ENCODE measurements around the gene TNFRSF11A.
A peak's percentile ranks its signal among the peaks of the same experiment; 100 is the strongest.

TNFRSF11A gene

GRCh38 chr18:62325806-62326645 is 916 bp downstream of the TNFRSF11A start:
- peak; percentile 44 for DNase-seq

DNA sequence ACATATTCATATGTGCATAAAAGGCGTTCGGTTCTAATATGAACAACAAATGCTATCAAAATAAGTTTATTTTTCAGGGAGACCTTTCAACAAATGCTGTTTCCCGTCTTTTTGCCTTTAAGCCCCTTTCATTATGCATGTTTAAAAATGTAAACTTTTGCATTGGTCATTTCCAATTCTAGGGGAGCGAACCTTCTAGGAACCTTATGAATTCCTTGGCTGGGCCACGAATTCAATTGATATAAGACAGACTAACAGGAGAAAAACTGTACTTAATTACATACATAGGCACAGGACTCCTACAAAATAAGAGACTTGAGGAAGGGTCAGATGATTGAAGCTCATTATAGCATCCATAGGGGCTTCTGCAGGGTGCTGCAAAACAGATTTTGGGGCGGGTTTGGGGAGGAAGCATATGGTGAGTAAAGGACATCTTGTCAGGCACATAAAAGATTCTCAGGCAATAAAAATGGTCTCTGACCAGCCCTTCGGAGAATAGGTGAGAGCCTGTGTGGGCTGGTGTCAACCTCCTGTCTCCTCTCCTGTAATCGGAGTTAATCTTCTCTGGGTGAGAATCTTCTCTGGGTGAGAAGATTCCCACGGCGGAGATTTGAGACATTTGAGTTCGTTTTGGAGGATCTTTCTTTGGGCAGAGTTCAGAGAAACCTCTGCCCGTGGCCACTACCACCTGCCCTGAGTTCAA is 1.7 kb downstream of the TNFRSF11A start:
- no peak for DNase-seq

GRCh38 chr18:62327977-62328376 is 2.9 kb downstream of the TNFRSF11A start:
- no peak for DNase-seq

DNA sequence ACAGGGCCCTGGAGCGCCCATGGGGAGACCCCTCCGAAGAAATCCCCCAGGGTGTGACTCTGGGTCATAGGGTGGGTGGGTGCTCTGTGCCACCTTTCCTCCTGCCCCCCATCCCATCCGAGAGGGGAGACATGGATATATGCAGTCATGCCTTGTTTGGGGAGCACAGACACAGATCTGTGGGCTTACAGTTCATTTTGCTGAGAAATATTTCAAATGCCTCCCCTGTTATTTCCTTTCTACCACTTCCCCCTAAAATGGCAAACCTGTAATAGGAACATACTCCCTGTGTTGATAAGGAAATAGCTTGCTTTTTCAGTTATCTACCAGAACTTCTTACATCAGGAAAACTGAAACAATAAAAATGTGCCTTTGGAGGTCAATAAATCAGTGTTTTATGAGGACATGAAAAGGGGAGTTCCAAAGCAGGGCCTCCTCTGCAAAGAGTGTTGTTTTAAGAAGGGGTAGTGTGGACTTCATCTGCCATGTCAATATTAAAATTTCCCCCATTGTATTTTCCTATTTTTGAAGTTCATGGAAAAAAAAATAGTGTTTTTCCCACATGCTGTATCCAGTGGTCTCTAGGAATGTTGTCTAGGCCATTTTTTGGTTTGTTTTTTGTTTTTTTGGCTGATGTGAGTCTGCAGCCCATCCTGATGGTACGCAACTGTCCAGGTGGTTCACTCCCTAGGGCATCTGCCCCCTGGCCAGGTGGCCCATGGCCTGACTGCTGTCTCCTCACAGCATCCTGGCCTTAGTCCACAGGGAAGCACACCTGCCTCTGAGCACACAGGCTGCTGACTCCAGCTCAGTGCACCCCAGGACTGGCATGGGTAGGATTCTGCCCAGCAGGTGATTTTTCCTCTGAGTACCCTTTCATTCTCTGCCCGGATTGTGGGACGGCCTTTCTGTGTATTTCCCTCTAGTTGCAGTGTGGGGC is 3.7 kb downstream of the TNFRSF11A start:
- DNase-seq = no peak

DNA sequence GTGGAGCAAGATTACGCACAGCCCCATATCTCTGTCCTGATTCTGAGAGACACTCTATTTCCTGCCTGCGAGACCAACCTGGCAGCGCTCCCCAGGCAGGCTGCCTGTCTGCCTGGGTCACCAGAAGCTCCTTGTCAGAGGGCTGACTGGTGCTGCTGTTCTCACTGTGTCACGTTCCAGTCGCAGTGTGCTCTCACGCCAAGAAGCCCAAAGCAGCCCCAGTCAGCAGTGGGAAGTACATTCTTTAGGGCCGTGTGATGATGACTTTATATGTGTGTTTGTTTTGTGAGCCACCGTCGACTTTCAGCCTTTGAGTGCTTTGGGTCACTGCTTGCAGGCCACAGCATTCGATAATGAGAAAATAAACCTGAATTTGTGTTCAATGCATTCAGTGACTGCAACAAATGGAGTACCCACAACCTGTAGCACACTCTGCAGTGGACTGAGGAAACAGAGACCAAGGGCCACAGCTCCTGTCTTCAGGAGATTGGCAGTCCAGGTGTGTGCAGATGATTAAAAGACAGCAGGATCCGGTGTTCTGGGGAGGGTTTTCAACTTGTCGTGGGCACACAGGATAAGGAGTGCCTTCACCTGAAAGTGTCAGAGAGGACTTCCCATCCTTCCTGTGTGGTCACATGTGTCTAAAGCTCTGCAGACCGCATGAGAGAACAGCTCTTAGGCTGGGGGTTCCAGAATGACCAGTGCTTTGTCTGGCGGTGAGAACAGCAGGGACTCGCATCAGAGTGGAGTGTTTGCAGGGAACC is 4.8 kb downstream of the TNFRSF11A start:
- DNase-seq = peak; percentile 66

DNA sequence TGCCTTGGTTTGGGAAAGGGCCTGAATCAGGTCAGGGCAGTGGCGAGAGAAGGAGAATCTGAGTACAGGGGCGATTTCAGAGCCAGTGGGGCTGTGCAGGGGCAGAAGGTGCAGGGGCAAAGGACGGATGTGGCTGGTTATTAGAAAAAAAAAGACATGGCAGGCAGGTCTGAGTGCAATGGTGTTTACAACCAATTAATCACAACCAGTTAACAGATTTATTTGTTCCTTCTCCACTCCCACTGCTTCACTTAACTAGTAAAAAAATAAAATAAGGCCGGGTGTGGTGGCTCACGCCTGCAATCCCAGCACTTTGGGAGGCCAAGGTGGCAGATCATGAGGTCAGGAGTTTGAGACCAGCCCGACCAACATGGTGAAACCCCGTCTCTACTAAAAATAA is 5.5 kb downstream of the TNFRSF11A start:
- DNase-seq = no peak

- DNase-seq = no peak
Observed at GRCh38 chr18:62331581-62332356, 6.7 kb downstream of the TNFRSF11A start.

- no peak for DNase-seq
Observed at GRCh38 chr18:62332431-62332830, 7.3 kb downstream of the TNFRSF11A start.

DNA sequence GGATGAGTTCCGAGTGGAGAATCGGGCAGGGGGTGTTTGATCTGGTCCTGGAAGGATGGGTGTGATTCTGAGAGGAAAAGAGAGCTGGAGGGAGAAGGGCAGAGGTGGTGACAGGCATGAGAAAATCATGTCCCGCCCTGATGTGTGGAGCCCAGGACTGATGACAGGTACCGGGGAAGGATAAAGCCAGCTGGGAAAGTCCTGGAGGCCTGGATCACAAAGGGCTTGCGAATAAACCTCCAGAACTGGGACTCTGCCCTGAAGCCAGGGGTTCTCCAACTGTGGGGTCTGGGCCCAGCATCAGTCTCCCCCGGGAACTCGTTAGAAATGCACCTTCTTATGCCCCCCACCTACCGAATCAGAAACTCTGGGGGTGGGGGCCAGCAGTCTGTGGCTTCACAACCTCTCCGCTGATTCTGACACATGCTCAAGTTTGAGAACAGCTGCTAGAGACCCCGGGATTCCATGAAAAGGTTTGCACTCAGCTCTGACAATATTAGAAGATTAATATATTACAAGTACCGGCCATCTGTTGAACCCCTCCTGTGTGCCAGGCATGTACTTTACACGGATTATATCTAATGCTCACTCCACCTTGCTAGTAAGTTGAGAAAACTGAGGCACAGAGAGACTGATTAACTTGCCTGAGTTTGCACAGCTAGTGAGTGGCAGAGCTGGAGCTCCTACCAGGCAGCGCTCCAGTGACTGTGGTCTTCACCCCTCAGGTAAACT is 8.0 kb downstream of the TNFRSF11A start:
- DNase-seq = no peak

- no peak for DNase-seq
Observed at GRCh38 chr18:62334120-62334519, 9.0 kb downstream of the TNFRSF11A start.

DNA sequence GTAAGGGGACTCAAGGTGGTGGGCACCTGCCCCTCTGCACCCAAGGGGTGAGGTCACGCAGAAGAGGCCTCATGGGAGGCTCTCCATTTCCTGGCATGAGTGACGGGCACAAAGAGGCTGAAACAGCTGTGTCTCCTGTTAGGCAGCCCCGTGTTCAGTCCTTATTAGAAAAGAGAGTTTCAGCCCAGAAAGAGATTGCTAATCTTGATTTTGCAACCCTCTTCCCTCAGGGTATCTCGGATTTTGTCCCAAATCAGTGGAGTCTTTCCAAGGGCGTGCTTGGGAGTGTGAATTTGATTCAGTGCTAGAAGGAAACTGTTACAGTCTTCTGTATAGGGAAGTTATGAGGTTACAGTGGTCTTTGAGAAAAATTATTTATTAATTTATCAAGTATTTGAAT is 10.4 kb downstream of the TNFRSF11A start:
- DNase-seq = no peak

DNA sequence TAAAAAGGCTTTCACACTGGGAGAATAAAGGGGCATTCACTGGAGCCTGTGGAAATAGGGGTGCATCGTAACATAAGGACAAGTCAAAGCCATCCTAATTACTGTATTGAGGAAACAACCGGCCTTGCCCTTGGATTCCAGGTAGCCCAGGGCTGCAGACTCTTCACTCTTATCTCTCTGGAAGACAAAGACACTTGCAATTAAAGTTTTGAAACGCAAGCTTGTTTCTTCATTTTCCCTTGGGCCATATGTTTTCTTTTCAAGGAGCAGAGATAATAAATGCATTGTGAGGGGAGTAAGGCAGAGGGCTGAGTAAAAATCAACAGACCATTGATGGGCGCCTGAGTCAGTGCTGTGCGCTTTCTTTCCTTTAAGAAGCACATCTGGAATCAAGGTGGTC is 11.5 kb downstream of the TNFRSF11A start:
- no peak for DNase-seq

DNA sequence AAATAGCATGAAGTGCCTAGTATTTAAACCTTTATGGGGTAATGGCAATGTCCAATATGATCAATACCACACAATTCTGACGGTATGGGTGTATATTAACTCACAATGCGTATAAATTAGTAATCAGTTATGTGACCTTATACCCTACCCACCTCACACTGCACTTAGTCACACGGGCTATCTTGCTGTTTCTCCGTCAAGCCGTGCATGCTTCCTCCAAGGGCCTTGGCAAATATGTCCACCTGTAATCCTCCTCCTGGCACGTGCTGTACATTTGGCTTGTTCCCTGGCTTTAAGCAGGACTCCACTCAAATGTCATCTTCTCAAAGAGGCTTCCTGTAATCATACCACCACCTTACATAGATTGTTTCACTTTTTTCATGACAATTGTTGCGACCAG is 12.2 kb downstream of the TNFRSF11A start:
- DNase-seq = no peak

- no peak for DNase-seq
Observed at GRCh38 chr18:62338446-62339105, 13.5 kb downstream of the TNFRSF11A start.

DNA sequence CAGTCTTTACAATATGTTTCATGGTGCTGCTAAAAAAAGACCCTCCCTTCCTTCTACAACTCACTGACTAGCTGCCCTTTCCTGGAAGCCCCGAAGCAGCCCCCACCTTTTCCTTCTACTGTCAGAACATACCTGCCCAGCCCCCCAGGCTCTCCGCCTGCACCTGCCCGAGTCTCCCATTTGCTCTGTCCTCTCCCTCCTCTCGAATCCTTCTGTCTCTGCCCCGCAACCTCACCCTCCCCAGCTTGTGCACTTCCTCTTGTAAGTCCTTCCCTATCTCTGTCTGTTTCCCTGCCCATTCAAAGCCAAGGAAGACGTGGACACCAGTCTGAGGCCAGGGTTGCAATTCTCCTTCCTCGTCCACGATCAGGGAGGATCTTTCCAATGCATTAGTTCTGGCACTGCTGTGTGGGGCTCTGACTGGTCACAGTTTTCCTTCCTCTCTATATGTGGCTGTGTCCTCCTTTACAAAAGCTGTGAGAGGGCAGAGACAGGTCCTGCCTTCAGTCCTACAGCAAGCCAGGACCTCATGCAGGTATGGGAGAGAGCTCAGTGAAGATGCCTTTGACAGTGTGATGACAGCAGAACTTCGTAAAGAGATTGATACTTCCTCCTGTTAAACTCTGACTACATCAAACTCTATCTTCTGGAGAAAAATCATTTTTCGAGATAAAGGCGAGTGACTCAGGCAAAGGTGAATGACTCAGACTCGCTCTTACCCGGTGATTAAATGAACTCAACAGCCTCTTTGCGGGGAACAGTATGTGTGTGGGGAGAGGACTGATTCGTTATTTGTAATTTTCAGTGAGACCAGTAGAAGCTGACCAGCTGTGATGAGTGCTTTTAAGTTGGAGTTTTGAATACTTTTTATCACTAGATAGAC is 14.2 kb downstream of the TNFRSF11A start:
- DNase-seq = peak; percentile 50

GRCh38 chr18:62340996-62341395 is 15.9 kb downstream of the TNFRSF11A start:
- no peak for DNase-seq

GRCh38 chr18:62341473-62341872 is 16.4 kb downstream of the TNFRSF11A start:
- DNase-seq = no peak

DNA sequence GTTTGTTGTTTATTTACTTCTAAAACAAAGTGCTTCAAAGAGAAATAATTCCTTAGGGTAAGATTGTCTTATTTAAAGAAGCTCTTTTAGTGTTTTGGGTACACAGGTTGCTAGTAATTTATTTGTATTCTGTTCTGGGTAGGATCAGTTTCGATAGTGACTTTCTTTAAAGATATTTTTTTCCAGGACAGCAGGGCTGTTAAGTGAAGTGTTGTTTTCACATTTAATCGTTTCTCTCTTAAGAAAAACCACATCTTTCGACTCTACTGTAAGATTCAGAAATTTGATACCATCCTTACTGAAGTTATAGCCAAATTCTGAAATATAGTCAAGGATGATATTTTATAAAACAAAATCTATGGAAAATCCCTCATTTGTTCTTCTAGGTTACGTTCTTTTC is 17.8 kb downstream of the TNFRSF11A start:
- no peak for DNase-seq

GRCh38 chr18:62343316-62343715 is 18.2 kb downstream of the TNFRSF11A start:
- no peak for DNase-seq
